GM19438 (cell line): ENCODE measurements around the gene PTPN7.
"Not testable (repeated sequence)": the region's sequence is repeated elsewhere in the genome, so short reads cannot be mapped to it uniquely, and the experiment has no call there.

Experiments
- ATAC-seq: cut with Tn5 transposase; IDR thresholded peaks from one replicate; pipeline ENCODE4 v1.9.1; 2021; ENCODE audit warnings: low read depth; ENCODE audit not compliant: unreplicated experiment

Gene PTPN7

GRCh38 chr1:202111589-202111988 lies 48.8 kb downstream of the PTPN7 start:
- ATAC-seq = not testable (repeated sequence)

GRCh38 chr1:202110977-202111376 lies 49.4 kb downstream of the PTPN7 start:
- no peak for ATAC-seq

- ATAC-seq = no peak
Measured at GRCh38 chr1:202107801-202108731, 52.3 kb downstream of the PTPN7 start.

GRCh38 chr1:202107321-202107761 lies 53.1 kb downstream of the PTPN7 start:
- ATAC-seq = no peak

- no peak for ATAC-seq
Measured at GRCh38 chr1:202106340-202107254, 53.8 kb downstream of the PTPN7 start.

- ATAC-seq = no peak
Measured at GRCh38 chr1:202105571-202106339, 54.6 kb downstream of the PTPN7 start.

- ATAC-seq = no peak
Measured at GRCh38 chr1:202104073-202104472, 56.3 kb downstream of the PTPN7 start.

GRCh38 chr1:202101184-202101583 lies 59.2 kb downstream of the PTPN7 start:
- no peak for ATAC-seq
